ENCODE results near the gene GAB1.

Gene GAB1

DNA sequence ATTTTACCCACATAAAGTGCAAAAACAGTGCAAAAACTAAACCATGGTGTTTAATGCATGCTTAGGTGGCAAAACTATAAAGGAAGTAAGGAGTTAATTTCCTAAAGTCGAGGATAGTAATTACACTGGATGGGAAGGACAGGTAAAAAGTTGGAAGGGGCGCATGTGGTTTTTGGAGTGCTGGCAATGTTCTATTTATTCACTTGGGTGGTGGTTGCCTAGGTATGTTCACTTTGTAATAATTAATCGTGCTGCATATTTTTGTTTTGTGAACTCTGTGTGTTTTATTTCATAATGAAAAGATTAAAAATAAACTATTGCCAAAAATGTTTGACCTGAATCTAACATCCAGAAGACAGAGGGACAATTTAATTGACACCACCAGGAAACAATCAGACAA lies 144.7 kb downstream of the GAB1 start:
- DNase-seq (ENCODE audit: low read depth in 2 of 2): no peak

DNA sequence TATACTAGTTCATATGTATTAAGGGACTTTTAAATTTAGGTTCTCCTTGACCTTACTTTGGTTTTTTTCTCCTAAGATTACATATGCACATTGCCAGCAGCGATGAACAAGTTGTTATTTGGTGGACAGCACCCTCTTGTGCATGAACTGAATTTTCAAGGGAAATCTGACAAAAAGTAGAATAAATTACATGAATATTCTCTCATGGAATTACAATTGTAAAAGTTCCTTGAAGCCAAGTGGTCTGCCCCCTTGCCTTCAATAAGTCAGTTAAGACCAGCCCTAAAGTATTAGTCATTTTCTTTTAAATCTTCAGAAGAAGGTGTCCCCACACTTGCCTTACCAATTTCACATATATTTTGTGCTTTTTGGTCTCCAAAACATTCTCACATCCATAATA lies 146.2 kb downstream of the GAB1 start:
- peak; percentile 10 to 32 for DNase-seq (ENCODE audit: low read depth in 2 of 2)

DNA sequence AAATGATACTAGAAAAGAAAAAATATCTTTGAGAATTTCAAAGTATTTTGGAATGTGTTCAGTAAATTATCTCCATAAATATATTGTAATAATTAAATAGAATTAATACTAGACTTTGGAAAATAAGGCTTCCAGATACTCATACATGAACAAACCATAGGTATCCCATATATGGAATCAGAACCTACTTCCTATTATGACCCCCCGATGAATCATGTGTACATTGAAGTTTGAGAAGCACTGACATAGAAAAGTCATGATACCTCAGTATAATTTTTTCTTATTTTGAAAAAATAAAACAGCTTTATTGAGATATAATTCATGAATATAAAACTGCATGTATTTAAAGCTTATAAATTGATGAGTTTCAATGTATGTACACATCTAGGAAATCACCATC lies 149.6 kb downstream of the GAB1 start:
- DNase-seq (ENCODE audit: low read depth in 2 of 2): no peak

DNA sequence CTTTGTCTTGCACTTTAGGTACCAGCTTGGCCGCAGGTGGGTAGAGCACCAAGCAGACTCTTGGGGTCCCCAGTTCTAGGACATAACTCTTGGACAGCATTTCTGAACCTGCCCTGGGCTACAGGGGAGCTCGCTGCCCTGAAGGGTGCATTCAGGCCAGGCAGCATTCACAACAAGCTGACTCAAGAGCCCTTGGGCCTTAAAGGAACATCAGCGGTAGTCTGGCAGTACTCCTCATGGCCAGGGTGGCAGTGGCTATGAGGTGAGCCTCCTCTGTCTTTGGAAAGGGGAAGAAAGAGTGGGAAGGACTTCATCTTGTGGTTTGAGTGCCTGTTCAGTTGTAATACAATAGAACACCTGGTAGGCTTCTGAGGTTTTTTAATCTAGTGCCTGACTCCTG lies 152.0 kb downstream of the GAB1 start:
- DNase-seq (ENCODE audit: low read depth in 2 of 2): no peak

DNA sequence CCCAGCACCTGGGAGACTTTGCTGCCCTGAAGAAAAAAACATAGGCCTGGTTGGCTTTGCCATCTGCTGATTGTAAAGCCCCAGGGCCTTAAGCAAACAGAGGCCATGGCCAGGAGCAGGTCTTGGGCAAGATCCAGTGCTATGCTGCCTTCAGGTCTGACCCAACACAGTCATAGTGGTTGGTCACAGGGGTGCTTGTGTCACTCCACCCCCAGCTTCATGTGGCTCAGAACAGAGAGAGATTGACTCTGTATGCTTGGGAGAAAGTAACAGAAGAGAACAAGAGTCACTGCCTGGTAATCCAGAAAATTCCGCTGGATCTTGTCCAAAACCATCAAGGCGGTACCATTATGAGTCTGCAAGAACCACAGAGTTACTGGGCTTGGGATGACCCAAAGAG lies 152.4 kb downstream of the GAB1 start:
- no peak for DNase-seq (ENCODE audit: low read depth in 2 of 2)

DNA sequence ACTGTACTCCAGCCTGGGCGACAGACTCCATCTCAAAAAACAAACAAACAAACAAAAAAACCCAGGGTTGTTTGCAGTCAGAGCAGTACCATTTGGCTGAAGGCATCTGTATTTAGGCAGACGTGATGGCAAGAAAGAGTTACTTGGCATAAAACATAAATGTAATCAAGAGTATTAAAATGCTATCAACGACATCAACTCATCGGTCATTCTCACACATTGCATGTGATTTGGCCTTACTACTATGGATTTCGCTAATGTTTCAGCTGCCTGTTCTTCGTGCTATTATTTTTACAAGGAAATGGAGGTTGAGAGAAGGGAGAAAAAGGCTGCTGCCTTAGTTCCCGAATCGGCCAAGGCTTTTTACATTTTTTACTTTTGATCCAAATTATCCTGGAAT lies 161.3 kb downstream of the GAB1 start:
- no peak for DNase-seq (ENCODE audit: low read depth in 2 of 2)

DNA sequence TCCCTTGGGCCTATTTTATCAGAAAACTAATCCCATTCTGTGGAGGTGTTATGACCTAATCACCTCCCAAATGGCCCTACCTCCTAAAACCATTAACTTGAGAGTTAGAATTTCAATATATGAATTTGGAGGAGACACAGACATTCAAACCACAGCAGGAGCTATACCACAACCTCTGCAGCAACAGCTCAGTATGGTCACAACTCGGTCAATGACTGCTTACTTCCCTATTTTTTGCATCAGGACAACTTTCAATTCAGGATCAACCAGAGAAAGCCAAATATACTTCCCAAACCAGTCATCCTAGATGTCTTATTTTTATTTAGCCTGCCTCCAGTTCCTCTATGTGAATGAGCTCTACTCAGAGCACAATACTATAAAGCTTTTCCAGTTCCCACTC lies 165.6 kb downstream of the GAB1 start:
- no peak for DNase-seq (ENCODE audit: low read depth in 2 of 2)

DNA sequence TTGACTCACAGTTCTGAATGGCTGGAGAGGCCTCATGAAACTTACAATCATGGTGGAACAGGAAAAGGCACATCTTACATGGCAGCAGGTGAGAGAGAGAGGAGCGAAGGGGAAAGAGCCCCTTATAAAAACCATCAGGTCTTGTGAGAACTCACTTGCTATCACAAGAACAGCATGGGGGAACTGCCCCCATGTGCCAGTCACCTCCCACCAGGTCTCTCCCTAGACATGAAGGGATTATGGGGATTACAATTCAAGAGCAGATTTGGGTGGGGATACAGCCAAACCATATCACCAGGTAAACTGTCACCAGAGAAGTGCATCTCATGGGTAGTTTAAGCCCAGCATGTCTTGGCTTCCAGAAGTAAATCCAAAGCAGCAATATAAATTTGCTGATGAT lies 169.4 kb downstream of the GAB1 start:
- DNase-seq (ENCODE audit: low read depth in 2 of 2): no peak

DNA sequence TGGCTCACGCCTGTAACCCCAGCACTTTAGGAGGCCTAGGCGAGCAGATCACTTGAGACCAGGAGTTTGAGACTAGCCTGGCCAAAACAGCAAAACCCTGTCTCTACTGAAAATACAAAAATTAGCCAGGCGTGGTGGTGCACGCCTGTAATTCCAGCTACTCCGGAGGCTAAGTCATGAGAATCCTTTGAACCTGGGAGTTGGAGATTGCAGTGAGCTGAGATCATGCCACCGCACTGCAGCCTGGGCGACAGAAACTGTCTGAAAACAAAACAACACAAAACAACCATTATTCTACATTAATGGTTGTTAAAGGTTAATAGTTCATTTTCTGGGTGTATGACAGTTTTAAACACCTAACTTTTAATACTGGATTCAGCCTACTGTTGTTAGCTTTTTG lies 175.2 kb downstream of the GAB1 start:
- DNase-seq (ENCODE audit: low read depth in 2 of 2): no peak

DNA sequence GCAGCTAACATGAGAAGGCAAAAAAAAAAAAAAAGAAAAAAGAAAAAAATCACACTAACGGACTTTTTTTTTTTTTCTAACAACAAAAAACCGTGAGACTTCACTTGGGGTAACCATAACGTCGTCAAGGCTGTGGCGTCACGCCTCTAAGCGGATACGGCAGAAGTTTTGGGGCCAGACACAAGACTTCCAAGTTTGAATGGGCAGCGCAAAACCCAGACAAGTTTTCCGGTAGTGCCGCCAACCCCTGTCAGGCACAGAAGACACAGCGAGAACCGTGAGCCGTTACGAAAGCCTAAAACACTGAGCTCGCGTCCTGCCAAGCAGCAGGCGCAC lies 176.3 kb downstream of the GAB1 start:
- DNase-seq (ENCODE audit: low read depth in 2 of 2): no peak

DNA sequence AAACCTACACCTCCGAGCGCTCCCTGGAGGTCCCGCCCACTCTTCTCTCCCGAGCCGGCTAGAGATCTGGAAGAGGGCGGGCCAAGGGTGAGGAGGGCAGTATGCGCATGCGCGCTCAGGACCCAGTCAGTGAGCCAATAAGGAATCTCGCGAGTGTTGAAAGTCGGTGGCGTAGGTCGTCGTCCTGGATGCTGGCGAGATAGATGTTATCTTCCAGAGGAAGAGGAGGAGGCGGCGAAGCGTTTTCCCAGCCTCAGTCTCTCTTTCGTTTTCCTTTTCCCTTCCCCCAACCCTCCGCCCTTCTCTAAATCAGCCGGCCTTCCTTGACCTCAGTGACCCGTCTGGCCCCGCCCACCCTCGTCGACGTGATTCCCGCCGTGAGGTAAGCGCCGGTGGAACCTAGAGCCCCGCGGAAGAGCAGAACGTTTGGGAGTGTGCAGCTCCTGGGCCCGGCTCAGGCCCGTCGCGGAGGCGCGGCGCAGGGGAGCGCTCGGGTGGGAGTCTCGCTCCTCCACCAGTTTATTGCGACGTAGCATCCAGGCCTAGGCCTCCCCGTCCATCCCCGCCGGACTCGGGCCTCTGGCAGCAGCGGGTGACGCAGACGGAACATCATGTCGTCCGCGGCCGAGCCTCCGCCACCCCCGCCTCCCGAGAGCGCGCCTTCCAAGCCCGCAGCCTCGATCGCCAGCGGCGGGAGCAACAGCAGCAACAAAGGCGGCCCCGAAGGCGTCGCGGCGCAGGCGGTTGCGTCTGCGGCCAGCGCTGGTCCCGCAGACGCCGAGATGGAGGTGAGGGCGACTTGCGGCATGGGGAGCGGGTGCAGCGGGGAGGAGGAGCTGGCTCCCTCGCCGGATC lies 176.9 kb downstream of the GAB1 start, which contains the start of gene SMARCA5:
TSS of gene SMARCA5 (plus strand) at position 389 of the 855 bp plus-strand sequence. CDS start at position 612, 223 bp downstream.
- DNase-seq (ENCODE audit: low read depth in 2 of 2): peak; percentile 96 to 97

DNA sequence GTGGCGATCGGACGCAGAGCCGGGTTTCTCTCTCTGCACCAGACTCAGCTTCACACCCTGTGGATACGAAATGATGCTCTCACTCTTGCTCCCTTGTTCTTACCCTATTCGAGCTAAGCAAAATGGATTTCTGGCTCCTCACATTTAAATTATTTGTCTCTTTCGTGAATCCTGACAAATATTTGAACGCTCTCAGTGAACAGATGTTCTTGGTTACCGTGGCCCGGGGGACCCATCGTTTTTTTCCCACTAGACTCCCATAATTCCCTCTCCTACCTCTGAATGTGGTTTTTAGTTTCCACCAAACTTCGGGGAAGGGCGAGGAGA lies 177.5 kb downstream of the GAB1 start:
- DNase-seq (ENCODE audit: low read depth in 2 of 2): no peak

DNA sequence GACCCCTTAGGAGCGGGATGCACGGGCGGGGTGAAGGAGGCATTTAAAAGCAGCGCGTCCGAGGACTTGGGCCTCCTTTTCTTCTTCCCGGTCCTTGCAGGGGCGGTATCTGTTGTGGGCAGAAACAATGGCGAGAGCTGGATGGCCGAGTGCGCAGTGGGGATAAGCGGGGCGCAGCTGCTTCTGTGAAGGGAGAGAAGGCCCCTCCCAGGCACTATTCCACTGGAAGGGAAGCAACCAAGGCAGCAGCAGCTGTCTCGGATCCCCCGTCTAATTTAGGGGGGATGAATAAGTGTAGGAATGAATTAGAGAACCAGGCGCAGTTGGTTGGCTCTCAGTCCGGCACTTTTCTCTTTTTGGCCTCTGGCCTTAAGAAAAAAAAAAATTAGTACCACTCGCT lies 177.8 kb downstream of the GAB1 start:
- peak in 1 of 2 experiments; percentile 11 for DNase-seq (ENCODE audit: low read depth in 2 of 2)

DNA sequence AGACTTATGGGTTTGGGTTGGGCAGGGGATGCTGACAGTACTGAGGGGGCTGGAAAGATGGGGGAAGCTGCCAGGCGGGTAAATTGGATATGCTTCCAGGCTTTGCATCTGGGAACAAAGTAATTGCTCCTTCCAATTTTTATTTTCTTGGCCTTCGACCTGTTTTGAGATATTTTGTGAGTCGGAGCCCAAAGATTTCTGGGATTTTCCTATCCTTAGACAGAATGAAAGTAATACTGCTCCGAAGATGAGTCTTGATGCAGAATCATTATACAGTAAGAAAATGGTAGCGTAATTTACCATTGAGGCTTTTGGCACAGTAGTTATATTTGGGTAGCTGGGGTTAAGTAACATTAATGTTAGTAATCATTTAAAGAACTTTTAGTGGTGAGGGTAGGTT lies 178.2 kb downstream of the GAB1 start:
- DNase-seq (ENCODE audit: low read depth in 2 of 2): no peak

DNA sequence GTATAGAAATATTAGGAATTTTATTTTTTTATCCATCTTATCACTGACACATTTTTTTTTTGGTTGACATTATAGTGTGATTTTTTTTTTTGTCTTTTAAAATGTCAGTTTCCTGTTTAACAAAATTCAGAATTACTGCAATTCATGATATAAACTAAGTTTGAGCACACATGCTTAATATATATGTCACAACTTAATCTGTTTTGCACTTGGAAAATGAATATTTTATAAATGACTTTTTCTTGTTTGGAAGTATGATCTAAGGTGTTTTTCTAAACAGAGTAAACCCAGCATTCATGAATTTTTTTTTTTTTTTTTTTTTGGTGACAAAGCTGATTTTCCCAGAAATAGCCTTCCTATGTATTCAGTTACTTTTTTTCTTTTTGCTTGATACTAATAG lies 179.2 kb downstream of the GAB1 start:
- no peak for DNase-seq (ENCODE audit: low read depth in 2 of 2)

DNA sequence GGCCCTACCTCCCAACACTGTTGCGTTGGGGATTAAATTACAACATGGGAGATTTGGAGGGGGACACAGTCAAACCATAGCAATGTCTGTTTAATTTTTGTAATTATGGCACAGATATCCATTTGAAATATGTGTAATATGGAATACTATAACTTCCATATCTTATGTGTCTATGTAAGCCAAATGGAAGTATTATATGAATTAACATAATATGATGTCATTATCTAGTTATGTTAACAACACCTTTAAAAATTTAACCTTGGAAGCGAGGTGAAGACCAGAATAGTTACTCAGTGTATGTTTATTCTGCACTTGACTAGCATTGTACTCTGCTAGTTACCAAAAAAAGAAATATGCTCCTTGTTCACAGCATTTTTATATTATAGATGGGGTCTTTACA lies 181.1 kb downstream of the GAB1 start:
- no peak for DNase-seq (ENCODE audit: low read depth in 2 of 2)

Measured in fibroblast of skin of left quadriceps (primary cell).